Panc1 (cell line): ENCODE data around the gene YIPF1.

Source experiments
- POLR2AphosphoS5 ChIP-seq: IDR thresholded peaks from 2 replicates; pipeline ENCODE4 v1.6.1; 2012; ENCODE audit warnings: mild to moderate bottlenecking, low read depth, low read length, moderate library complexity
- SIN3A ChIP-seq: IDR thresholded peaks from 2 replicates; pipeline ENCODE4 v1.6.1; 2012; ENCODE audit warnings: low read depth, mild to moderate bottlenecking, low read length, moderate library complexity, borderline replicate concordance; ENCODE audit not compliant: insufficient read depth
- TF ChIP-seq, protein P1 (sequence below): fragments of 450-650 bp; IDR thresholded peaks from 2 replicates; pipeline ENCODE4 v1.5.1; 2017; ENCODE audit warnings: mild to moderate bottlenecking
- TF ChIP-seq, protein P2 (sequence below), 2 experiments: IDR thresholded peaks; 2 replicates each; pipeline ENCODE4 v1.6.1; 2011 to 2012; ENCODE audit warnings: low read depth in 2 of 2, control low read depth in 1 of 2, low read length in 1 of 2, mild to moderate bottlenecking in 1 of 2, moderate library complexity in 1 of 2; ENCODE audit not compliant: insufficient read depth in 1 of 2

DNA sequence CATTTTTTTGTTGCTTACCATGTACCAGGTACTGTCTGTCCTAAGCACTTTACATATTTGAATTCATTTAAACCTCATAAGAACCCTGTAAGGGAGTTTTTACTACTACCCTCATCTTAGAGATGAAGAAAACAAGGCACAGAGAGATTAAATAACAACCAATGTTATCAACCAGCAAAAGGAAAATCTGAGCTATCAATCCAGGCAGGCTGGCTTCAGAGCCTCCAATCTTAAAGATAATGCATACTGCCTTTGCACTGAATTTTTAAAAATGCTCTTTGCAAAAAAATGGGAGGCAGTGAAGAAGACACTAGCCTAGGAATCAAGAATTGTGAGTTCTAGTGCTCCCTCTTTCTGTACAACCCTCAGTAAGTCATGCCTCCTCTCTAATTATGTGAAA lies 70.2 kb downstream of the YIPF1 start:
- no peak for TF ChIP-seq SIN3A
- TF ChIP-seq, protein P1, sequence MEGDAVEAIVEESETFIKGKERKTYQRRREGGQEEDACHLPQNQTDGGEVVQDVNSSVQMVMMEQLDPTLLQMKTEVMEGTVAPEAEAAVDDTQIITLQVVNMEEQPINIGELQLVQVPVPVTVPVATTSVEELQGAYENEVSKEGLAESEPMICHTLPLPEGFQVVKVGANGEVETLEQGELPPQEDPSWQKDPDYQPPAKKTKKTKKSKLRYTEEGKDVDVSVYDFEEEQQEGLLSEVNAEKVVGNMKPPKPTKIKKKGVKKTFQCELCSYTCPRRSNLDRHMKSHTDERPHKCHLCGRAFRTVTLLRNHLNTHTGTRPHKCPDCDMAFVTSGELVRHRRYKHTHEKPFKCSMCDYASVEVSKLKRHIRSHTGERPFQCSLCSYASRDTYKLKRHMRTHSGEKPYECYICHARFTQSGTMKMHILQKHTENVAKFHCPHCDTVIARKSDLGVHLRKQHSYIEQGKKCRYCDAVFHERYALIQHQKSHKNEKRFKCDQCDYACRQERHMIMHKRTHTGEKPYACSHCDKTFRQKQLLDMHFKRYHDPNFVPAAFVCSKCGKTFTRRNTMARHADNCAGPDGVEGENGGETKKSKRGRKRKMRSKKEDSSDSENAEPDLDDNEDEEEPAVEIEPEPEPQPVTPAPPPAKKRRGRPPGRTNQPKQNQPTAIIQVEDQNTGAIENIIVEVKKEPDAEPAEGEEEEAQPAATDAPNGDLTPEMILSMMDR = no peak
- TF ChIP-seq POLR2AphosphoS5 = no peak
- TF ChIP-seq, protein P2, sequence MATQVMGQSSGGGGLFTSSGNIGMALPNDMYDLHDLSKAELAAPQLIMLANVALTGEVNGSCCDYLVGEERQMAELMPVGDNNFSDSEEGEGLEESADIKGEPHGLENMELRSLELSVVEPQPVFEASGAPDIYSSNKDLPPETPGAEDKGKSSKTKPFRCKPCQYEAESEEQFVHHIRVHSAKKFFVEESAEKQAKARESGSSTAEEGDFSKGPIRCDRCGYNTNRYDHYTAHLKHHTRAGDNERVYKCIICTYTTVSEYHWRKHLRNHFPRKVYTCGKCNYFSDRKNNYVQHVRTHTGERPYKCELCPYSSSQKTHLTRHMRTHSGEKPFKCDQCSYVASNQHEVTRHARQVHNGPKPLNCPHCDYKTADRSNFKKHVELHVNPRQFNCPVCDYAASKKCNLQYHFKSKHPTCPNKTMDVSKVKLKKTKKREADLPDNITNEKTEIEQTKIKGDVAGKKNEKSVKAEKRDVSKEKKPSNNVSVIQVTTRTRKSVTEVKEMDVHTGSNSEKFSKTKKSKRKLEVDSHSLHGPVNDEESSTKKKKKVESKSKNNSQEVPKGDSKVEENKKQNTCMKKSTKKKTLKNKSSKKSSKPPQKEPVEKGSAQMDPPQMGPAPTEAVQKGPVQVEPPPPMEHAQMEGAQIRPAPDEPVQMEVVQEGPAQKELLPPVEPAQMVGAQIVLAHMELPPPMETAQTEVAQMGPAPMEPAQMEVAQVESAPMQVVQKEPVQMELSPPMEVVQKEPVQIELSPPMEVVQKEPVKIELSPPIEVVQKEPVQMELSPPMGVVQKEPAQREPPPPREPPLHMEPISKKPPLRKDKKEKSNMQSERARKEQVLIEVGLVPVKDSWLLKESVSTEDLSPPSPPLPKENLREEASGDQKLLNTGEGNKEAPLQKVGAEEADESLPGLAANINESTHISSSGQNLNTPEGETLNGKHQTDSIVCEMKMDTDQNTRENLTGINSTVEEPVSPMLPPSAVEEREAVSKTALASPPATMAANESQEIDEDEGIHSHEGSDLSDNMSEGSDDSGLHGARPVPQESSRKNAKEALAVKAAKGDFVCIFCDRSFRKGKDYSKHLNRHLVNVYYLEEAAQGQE (IDR thresholded peaks at IDR 0.05; ENCODE audit: insufficient read depth in 1 of 2, low read depth in 2 of 2, low read length in 1 of 2) = no peak
